Measurements from ENCODE around the gene RIC8B. TPM values are rescaled to one million over a fixed set of nuclear protein-coding genes. Genes with fewer than 3 reads are reported as not detected.
A peak's percentile ranks its signal among the peaks of the same experiment; 100 is the strongest.

Gene RIC8B
- total RNA-seq, 1 experiment from 2014 or later = 13.5 TPM

- DNase-seq (ENCODE audit: low read depth) = no peak
Observed at GRCh38 chr12:106801167-106801708, 26.8 kb downstream of the RIC8B start.

- no peak for DNase-seq (ENCODE audit: low read depth)
Observed at GRCh38 chr12:106801830-106802533, 27.5 kb downstream of the RIC8B start.

GRCh38 chr12:106804668-106805067 is 30.2 kb downstream of the RIC8B start:
- DNase-seq (ENCODE audit: low read depth) = no peak

GRCh38 chr12:106814714-106815113 is 40.2 kb downstream of the RIC8B start:
- no peak for DNase-seq (ENCODE audit: low read depth)

- no peak for DNase-seq (ENCODE audit: low read depth)
Observed at GRCh38 chr12:106815741-106816140, 41.3 kb downstream of the RIC8B start.

GRCh38 chr12:106816231-106816630 is 41.7 kb downstream of the RIC8B start:
- DNase-seq (ENCODE audit: low read depth) = peak; percentile 6

GRCh38 chr12:106819991-106820390 is 45.5 kb downstream of the RIC8B start:
- no peak for DNase-seq (ENCODE audit: low read depth)

- no peak for DNase-seq (ENCODE audit: low read depth)
Observed at GRCh38 chr12:106831699-106832098, 57.2 kb downstream of the RIC8B start.

GRCh38 chr12:106837782-106838181 is 63.3 kb downstream of the RIC8B start:
- no peak for DNase-seq (ENCODE audit: low read depth)

- DNase-seq (ENCODE audit: low read depth) = no peak
Observed at GRCh38 chr12:106839333-106839732, 64.9 kb downstream of the RIC8B start.

GRCh38 chr12:106840243-106840642 is 65.8 kb downstream of the RIC8B start:
- DNase-seq (ENCODE audit: low read depth) = no peak

- DNase-seq (ENCODE audit: low read depth) = peak; percentile 39
Observed at GRCh38 chr12:106841510-106842302, 67.2 kb downstream of the RIC8B start.

- no peak for DNase-seq (ENCODE audit: low read depth)
Observed at GRCh38 chr12:106845902-106846301, 71.4 kb downstream of the RIC8B start.

- no peak for DNase-seq (ENCODE audit: low read depth)
Observed at GRCh38 chr12:106847861-106848260, 73.4 kb downstream of the RIC8B start.

GRCh38 chr12:106851306-106851705 is 76.8 kb downstream of the RIC8B start:
- DNase-seq (ENCODE audit: low read depth) = no peak

- DNase-seq (ENCODE audit: low read depth) = no peak
Observed at GRCh38 chr12:106854723-106855122, 80.2 kb downstream of the RIC8B start.

- no peak for DNase-seq (ENCODE audit: low read depth)
Observed at GRCh38 chr12:106855221-106855758, 80.8 kb downstream of the RIC8B start.

GRCh38 chr12:106861984-106862916 is 87.8 kb downstream of the RIC8B start:
- DNase-seq (ENCODE audit: low read depth) = peak; percentile 66

GRCh38 chr12:106863189-106863588 is 88.7 kb downstream of the RIC8B start:
- peak; percentile 64 for DNase-seq (ENCODE audit: low read depth)

GRCh38 chr12:106865683-106866082 is 91.2 kb downstream of the RIC8B start:
- DNase-seq (ENCODE audit: low read depth) = no peak

- peak; percentile 49 for DNase-seq (ENCODE audit: low read depth)
Observed at GRCh38 chr12:106866426-106867080, 92.1 kb downstream of the RIC8B start.
